ENCODE measurements around the gene JAK3. TPM values are rescaled to one million over a fixed set of nuclear protein-coding genes. Genes with fewer than 3 reads are reported as not detected.

Gene JAK3
- total and polyA plus RNA-seq, 2 of the 13 experiments (the other 11 are each of a cell fraction or from before 2014, with no cell fraction given): 3.4 to 18.6 TPM

DNA sequence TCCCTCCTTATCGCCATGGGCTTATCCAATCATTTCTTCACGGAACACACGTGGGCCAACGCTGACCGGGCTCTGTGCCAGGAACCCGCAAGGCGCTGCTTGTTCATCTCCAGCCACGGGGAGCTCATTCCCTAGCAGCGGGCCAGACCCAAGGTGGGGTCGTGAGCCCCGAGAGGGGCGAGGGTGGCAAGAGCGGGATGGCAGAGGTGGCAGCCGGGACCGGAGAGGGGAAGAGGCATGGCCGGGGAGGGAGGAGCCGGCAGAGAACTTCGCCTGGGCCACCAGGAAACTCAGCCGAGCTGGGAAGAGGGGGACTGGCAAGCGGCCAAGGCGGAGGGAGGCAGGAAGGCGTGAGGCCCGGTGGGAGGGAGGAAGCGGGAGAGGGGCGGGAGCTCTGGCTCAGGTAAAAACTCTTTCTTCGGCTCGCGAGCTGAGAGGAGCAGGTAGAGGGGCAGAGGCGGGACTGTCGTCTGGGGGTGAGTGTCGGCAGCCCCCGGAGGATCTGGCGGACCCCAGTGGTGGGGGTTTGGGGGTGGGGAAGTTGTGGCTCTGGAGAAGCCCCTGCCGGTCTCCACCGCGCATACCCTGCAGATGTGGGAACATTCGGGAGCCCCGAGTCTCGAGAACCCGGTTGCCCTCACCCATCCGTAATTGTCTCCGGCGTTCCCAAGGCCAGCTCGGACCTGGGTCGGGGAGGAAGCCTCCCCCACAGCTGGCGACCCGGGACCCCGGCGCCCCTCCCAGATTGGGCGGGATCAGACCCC, 52.9 kb downstream of the JAK3 start, which contains the start of gene B3GNT3:
Gene B3GNT3, plus strand, starts transcription at position 408 of the 764 bp plus-strand sequence. CDS start 12,670 bp downstream, outside the sequence.
- H3K4me3 ChIP-seq (replicated peaks in 1 of 3; ENCODE audit: insufficient read depth in 1 of 3, low read depth in 2 of 3, low read length in 3 of 3): peak within 1 kb of the TSS; percentile 64 to 79 (median 66)
- CTCF ChIA-PET (ENCODE audit: low intra/inter-chr PET ratio, low total read pairs): no interaction called here
- FAIRE-seq: no peak
- DNase-seq (ENCODE audit: low spot score): peak; percentile 46
- H4K20me1 ChIP-seq (ENCODE audit: insufficient read depth, low read length): no peaks in the 10 kb centered on the region
- intact Hi-C loops (cut with micrococcal nuclease; ENCODE audit: unreplicated experiment): loop anchor here (1.0 kb wide), 1 partner anchor 60 kb away; no protein-coding TSS in a partner anchor
- peaks cover 55% of the 10 kb centered on the region for H3K4me1 ChIP-seq (ENCODE audit: insufficient read depth, low read length)
- POLR2A ChIA-PET: interaction anchor here (0.8 to 3.8 kb wide), 9 partner anchors 9 to 429 kb away, joined by 3 to 24 read pairs (median 4); partner anchors contain the start of genes JAK3, MAP1S and RPL18A
- no peaks in the 10 kb centered on the region for H3K36me3 ChIP-seq (replicated peaks in 1 of 2; ENCODE audit: control insufficient read depth in 1 of 2, insufficient read depth in 2 of 2, low read length in 2 of 2)
- H2AFZ ChIP-seq (ENCODE audit: low read length): no peak within 1 kb of the TSS
- H3K9me3 ChIP-seq (ENCODE audit: low read length): no peaks in the 10 kb centered on the region
- ATAC-seq: peak; percentile 17
- peak within 1 kb of the TSS; percentile 75 for H3K4me2 ChIP-seq (ENCODE audit: low read depth, low read length)
- under 1% methylated on average over 35 of the region's 50 CpGs for WGBS (ENCODE audit: low lambda C conversion rate)
- H3K9ac ChIP-seq (ENCODE audit: insufficient read depth, low read depth, low read length): peak within 1 kb of the TSS; percentile 70
- no TSS peak for BruUV-seq (replicated peaks)
- in situ Hi-C loops (cut with HindIII; ENCODE audit: extremely low pct_ligation_motif_present, low pct_unique_long_range_greater_than_20kb): loop anchor here (5.0 kb wide), 1 partner anchor 52 kb away; the partner anchor contains the start of gene JAK3
- H3K79me2 ChIP-seq (ENCODE audit: insufficient read depth, low read length): no peaks in the 10 kb centered on the region
- peaks cover 0 to 15% of the 10 kb centered on the region in 2 experiments; a peak in 1 of 5 replicates for H3K27me3 ChIP-seq (ENCODE audit: control insufficient read depth in 1 of 2, insufficient read depth in 2 of 2, low read length in 2 of 2)
- no peak within 1 kb of the TSS for H3K27ac ChIP-seq (ENCODE audit: extremely low read length, insufficient read depth, low read length)
- 0 out of 2 replicates have a peak, but pooled peaks have one; percentile 17 for TF ChIP-seq SOX5 (CRISPR knock-in tag; IDR thresholded peaks at IDR 0.05; ENCODE audit: borderline replicate concordance)
- no peak for TF ChIP-seq SOX6 (IDR thresholded peaks at IDR 0.05)
- peak; percentile 31; the same call in 1 of the 2 replicates for TF ChIP-seq SOX6 (CRISPR knock-in tag; IDR thresholded peaks at IDR 0.05)
- TF ChIP-seq SRSF1 (optimal IDR thresholded peaks at IDR 0.05; ENCODE audit: low read depth, low read length): peak; percentile 48
- TF ChIP-seq KLF13 (CRISPR knock-in tag; IDR thresholded peaks at IDR 0.05): no peak
- TF ChIP-seq, protein P1, sequence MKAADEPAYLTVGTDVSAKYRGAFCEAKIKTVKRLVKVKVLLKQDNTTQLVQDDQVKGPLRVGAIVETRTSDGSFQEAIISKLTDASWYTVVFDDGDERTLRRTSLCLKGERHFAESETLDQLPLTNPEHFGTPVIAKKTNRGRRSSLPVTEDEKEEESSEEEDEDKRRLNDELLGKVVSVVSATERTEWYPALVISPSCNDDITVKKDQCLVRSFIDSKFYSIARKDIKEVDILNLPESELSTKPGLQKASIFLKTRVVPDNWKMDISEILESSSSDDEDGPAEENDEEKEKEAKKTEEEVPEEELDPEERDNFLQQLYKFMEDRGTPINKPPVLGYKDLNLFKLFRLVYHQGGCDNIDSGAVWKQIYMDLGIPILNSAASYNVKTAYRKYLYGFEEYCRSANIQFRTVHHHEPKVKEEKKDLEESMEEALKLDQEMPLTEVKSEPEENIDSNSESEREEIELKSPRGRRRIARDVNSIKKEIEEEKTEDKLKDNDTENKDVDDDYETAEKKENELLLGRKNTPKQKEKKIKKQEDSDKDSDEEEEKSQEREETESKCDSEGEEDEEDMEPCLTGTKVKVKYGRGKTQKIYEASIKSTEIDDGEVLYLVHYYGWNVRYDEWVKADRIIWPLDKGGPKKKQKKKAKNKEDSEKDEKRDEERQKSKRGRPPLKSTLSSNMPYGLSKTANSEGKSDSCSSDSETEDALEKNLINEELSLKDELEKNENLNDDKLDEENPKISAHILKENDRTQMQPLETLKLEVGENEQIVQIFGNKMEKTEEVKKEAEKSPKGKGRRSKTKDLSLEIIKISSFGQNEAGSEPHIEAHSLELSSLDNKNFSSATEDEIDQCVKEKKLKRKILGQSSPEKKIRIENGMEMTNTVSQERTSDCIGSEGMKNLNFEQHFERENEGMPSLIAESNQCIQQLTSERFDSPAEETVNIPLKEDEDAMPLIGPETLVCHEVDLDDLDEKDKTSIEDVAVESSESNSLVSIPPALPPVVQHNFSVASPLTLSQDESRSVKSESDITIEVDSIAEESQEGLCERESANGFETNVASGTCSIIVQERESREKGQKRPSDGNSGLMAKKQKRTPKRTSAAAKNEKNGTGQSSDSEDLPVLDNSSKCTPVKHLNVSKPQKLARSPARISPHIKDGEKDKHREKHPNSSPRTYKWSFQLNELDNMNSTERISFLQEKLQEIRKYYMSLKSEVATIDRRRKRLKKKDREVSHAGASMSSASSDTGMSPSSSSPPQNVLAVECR (CRISPR knock-in tag; IDR thresholded peaks at IDR 0.05; ENCODE audit: borderline replicate concordance): peak; percentile 24; the same call in 1 of the 2 replicates
- TF ChIP-seq, protein P2, sequence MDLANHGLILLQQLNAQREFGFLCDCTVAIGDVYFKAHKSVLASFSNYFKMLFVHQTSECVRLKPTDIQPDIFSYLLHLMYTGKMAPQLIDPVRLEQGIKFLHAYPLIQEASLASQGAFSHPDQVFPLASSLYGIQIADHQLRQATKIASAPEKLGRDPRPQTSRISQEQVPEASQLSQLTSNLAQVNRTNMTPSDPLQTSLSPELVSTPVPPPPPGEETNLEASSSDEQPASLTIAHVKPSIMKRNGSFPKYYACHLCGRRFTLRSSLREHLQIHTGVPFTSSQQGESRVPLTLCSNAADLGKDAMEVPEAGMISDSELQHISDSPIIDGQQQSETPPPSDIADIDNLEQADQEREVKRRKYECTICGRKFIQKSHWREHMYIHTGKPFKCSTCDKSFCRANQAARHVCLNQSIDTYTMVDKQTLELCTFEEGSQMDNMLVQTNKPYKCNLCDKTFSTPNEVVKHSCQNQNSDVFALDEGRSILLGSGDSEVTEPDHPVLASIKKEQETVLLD (CRISPR knock-in tag; IDR thresholded peaks at IDR 0.05; ENCODE audit: low read depth): no peak
- TF ChIP-seq, protein P3, sequence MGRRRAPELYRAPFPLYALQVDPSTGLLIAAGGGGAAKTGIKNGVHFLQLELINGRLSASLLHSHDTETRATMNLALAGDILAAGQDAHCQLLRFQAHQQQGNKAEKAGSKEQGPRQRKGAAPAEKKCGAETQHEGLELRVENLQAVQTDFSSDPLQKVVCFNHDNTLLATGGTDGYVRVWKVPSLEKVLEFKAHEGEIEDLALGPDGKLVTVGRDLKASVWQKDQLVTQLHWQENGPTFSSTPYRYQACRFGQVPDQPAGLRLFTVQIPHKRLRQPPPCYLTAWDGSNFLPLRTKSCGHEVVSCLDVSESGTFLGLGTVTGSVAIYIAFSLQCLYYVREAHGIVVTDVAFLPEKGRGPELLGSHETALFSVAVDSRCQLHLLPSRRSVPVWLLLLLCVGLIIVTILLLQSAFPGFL (CRISPR knock-in tag; IDR thresholded peaks at IDR 0.05): no peak
- TF ChIP-seq ZNF547 (CRISPR knock-in tag; IDR thresholded peaks at IDR 0.05): peak; percentile 49; the same call in 1 of the 2 replicates
- TF ChIP-seq HNRNPLL (IDR thresholded peaks at IDR 0.05; ENCODE audit: low read depth, low read length, poor library complexity, severe bottlenecking): peak; percentile 64
- TF ChIP-seq ZEB1 (IDR thresholded peaks at IDR 0.05; ENCODE audit: insufficient replicate concordance, low read depth): peak; percentile 83
- TF ChIP-seq TGIF2 (CRISPR knock-in tag; IDR thresholded peaks at IDR 0.05): no peak
- TF ChIP-seq ZMYM3 (CRISPR knock-in tag; IDR thresholded peaks at IDR 0.05): peak; percentile 99
- TF ChIP-seq SIN3A (IDR thresholded peaks at IDR 0.05; ENCODE audit: borderline replicate concordance, low read depth, low read length): peak; percentile 51; the same call in 1 of the 2 replicates
- peak; percentile 28; the same call in 1 of the 2 replicates for TF ChIP-seq GABPA (IDR thresholded peaks at IDR 0.05; ENCODE audit: low read depth, low read length)
- TF ChIP-seq GABPA (CRISPR knock-in tag; IDR thresholded peaks at IDR 0.05; ENCODE audit: low read depth): peak; percentile 79
